Upper lobe of left lung (tissue), 6 donors: Measurements from ENCODE around the gene CRYBG2. TPM values are rescaled to one million over a fixed set of nuclear protein-coding genes. Genes with fewer than 3 reads are reported as not detected.
"Not testable (repeated sequence)": the region's sequence is repeated elsewhere in the genome, so short reads cannot be mapped to it uniquely, and the experiment has no call there.

Experiments used
- ATAC-seq, 2 donors: fragments of 200-7000 bp; cut with Tn5 transposase; one replicate each; pipeline ENCODE4 v1.9.1; 2022; ENCODE audit warnings: mild to moderate bottlenecking in 2 of 2, moderate library complexity in 2 of 2; ENCODE audit not compliant: low FRiP score in 2 of 2
- DNase-seq, 2 donors: peaks; one replicate each; pipeline ENCODE4 v3.0.0-alpha.2; 2019 to 2020
- H3K27ac ChIP-seq, 4 donors: fragments of 200-600 bp; sonication (generic); one replicate each; pipeline ENCODE4 v1.5.1; 2016 to 2019
- H3K27me3 ChIP-seq, 4 donors: fragments of 200-600 bp; sonication (generic); one replicate each; pipeline ENCODE4 v1.5.1; 2017 to 2019
- H3K36me3 ChIP-seq, 4 donors: fragments of 200-600 bp; sonication (generic); one replicate each; pipeline ENCODE4 v1.5.1; 2016 to 2019
- H3K4me1 ChIP-seq, 4 donors: fragments of 200-600 bp; sonication (generic); one replicate each; pipeline ENCODE4 v1.5.1; 2018 to 2019
- H3K4me3 ChIP-seq, 4 donors: fragments of 200-600 bp; sonication (generic); one replicate each; pipeline ENCODE4 v1.5.1; 2017 to 2019; ENCODE audit warnings: mild to moderate bottlenecking in 2 of 4, moderate library complexity in 1 of 4
- H3K9me3 ChIP-seq, 4 donors: fragments of 200-600 bp; sonication (generic); one replicate each; pipeline ENCODE4 v1.5.1; 2018 to 2019
- EP300 ChIP-seq, 4 donors: sonication (generic); formaldehyde crosslinking; IDR thresholded peaks; one replicate each; pipeline ENCODE4 v1.5.1; 2017; ENCODE audit warnings: antibody characterized with exemption in 4 of 4, control low read depth in 2 of 4
- POLR2A ChIP-seq, 4 donors: fragments of 450-650 bp; IDR thresholded peaks; one replicate each; pipeline ENCODE4 v1.5.1; 2016 to 2017; ENCODE audit warnings: antibody characterized with exemption in 4 of 4, mild to moderate bottlenecking in 2 of 4
- POLR2AphosphoS5 ChIP-seq, 2 donors: sonication (generic); formaldehyde crosslinking; IDR thresholded peaks; one replicate each; pipeline ENCODE4 v1.5.1; 2017; ENCODE audit warnings: antibody characterized with exemption in 2 of 2
- WGBS, 2 donors: methylation state at CpG; one replicate each; pipeline ENCODE4 v1.1.5; 2017 to 2018; 5-methylcytosine and 5-hydroxymethylcytosine counted together
- total RNA-seq, 6 donors: library from RNA; depleted of rRNA in 4 of 6; stranded (reverse); fragments of >200 nt in 4 of 6; gene quantifications; one replicate each; pipeline versions ENCODE4 v1.1.0 to v1.2.1, GENCODE V29; 2016 to 2021
- TF ChIP-seq, protein P1 (sequence below), 6 experiments: fragments of 450-650 bp in 4 of 6; fragments of 200-600 bp in 2 of 6; sonication (generic) in 2 of 6; IDR thresholded peaks; one replicate each; pipeline ENCODE4 v1.5.1; 2016 to 2019; ENCODE audit warnings: antibody characterized with exemption in 6 of 6
- donor health status: DM: no; HTN: no; CAD: no; lungs with moderate emphysema.
- donor health status: DM: no; HTN: yes; CAD: no; lungs with severe emphysema.

Gene CRYBG2
- total RNA-seq, 6 donors from 2014 or later: 0.59 to 25.2 (median 11.1) TPM

DNA sequence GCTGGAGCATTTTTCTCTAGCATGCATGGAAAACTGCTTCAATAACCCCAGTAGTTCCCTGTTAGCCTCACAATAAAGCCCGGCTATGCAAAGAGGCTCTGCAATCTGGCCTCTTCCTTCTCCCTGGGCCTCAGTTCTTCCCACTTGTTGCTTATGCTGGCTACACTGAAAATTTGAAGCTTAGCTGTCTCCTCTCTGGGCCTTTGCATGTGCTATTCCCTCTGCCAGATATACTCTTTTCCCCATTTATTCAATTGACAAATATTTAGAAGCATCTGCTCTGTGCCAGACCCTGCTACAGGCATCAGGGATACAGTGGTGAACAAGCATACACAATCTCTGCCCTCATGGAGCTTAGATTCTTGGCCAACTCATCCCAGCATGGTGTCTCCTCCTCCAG, 15.3 kb downstream of the CRYBG2 start:
- no peaks in the 10 kb centered on the region for H3K36me3 ChIP-seq
- no peak for TF ChIP-seq POLR2AphosphoS5 (IDR thresholded peaks at IDR 0.05)
- TF ChIP-seq EP300 (IDR thresholded peaks at IDR 0.05): no peak
- no peak for TF ChIP-seq POLR2A (IDR thresholded peaks at IDR 0.05)
- TF ChIP-seq, protein P1, sequence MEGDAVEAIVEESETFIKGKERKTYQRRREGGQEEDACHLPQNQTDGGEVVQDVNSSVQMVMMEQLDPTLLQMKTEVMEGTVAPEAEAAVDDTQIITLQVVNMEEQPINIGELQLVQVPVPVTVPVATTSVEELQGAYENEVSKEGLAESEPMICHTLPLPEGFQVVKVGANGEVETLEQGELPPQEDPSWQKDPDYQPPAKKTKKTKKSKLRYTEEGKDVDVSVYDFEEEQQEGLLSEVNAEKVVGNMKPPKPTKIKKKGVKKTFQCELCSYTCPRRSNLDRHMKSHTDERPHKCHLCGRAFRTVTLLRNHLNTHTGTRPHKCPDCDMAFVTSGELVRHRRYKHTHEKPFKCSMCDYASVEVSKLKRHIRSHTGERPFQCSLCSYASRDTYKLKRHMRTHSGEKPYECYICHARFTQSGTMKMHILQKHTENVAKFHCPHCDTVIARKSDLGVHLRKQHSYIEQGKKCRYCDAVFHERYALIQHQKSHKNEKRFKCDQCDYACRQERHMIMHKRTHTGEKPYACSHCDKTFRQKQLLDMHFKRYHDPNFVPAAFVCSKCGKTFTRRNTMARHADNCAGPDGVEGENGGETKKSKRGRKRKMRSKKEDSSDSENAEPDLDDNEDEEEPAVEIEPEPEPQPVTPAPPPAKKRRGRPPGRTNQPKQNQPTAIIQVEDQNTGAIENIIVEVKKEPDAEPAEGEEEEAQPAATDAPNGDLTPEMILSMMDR (IDR thresholded peaks at IDR 0.05): no peak

DNA sequence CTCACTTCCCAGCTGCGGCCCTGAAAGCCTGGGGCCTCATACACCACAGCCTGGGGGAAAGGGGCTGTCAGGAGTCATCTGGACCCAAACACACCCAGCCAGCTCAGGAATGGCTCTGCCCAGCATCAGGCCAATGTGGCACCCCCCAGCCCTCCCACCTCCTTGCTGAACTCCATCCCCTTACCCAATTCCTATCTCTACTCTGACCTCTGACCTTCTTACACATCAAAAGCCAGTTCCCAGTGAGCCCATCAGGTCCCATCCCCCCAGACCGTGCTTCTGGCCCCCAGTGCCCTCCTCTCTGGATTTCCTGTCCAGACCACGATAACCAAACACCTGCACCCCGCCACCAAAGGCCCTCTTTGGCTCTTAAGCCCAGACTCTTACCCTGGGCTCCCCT, 16.3 kb downstream of the CRYBG2 start:
- no peak for ATAC-seq
- WGBS, 2 donors: 59 to 72% methylated on average over 3 to 4 of the region's 4 CpGs
- Histone ChIP-seq H3K9me3 (no peaks in the 10 kb centered on the region), H3K27me3 (peaks cover 0 to 5% (median 0%) of the 10 kb centered on the region in 4 donors), H3K27ac (no peak overlapping the region), H3K4me3 (no peak overlapping the region), H3K36me3 (no peaks in the 10 kb centered on the region), H3K4me1 (peaks cover 11 to 18% (median 15%) of the 10 kb centered on the region in 4 donors)
- TF ChIP-seq EP300 (IDR thresholded peaks at IDR 0.05): no peak
- TF ChIP-seq POLR2AphosphoS5 (IDR thresholded peaks at IDR 0.05): no peak
- TF ChIP-seq, protein P1 (IDR thresholded peaks at IDR 0.05): no peak
- TF ChIP-seq POLR2A (IDR thresholded peaks at IDR 0.05): no peak
- DNase-seq: no peak

More for the DNA sequence above, 15.3 kb downstream of the CRYBG2 start:
- Histone ChIP-seq H3K4me1 (peaks cover 11 to 18% (median 15%) of the 10 kb centered on the region in 4 donors), H3K27ac (no peak overlapping the region), H3K9me3 (no peaks in the 10 kb centered on the region), H3K4me3 (no peak overlapping the region), H3K27me3 (peaks cover 0 to 5% (median 0%) of the 10 kb centered on the region in 4 donors)
- no peak for DNase-seq
- 68 to 100% methylated on average over 1 of the region's 1 CpG for WGBS, 2 donors
- ATAC-seq: no peak

DNA sequence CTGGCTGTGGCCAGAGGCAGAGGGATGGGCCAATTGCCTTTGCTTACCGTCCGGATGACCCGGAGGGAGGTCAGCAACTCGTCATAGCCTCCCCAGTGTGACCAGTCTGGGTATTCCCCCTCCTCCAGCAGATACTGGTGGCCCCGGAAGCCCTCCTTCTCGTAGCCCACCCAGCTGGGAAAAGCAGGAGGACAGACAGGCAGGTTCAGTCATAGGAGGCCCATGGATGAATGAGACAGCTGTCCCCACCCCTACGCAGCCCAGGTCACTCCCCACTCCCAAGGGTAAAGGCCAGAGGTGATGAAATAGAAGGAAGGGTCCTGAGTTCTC, 16.8 kb downstream of the CRYBG2 start:
- Histone ChIP-seq H3K9me3 (no peaks in the 10 kb centered on the region), H3K27me3 (peaks cover 0 to 5% (median 0%) of the 10 kb centered on the region in 4 donors), H3K36me3 (no peaks in the 10 kb centered on the region), H3K27ac (no peak overlapping the region), H3K4me1 (peaks cover 11 to 18% (median 15%) of the 10 kb centered on the region in 4 donors), H3K4me3 (no peak overlapping the region)
- 82 to 100% methylated on average over 2 to 7 of the region's 7 CpGs for WGBS, 2 donors
- no peak for TF ChIP-seq POLR2A (IDR thresholded peaks at IDR 0.05)
- TF ChIP-seq, protein P1 (IDR thresholded peaks at IDR 0.05): no peak
- no peak for TF ChIP-seq POLR2AphosphoS5 (IDR thresholded peaks at IDR 0.05)
- TF ChIP-seq EP300 (IDR thresholded peaks at IDR 0.05): no peak
- ATAC-seq (peak; percentile 2 to 5), DNase-seq (no peak)

DNA sequence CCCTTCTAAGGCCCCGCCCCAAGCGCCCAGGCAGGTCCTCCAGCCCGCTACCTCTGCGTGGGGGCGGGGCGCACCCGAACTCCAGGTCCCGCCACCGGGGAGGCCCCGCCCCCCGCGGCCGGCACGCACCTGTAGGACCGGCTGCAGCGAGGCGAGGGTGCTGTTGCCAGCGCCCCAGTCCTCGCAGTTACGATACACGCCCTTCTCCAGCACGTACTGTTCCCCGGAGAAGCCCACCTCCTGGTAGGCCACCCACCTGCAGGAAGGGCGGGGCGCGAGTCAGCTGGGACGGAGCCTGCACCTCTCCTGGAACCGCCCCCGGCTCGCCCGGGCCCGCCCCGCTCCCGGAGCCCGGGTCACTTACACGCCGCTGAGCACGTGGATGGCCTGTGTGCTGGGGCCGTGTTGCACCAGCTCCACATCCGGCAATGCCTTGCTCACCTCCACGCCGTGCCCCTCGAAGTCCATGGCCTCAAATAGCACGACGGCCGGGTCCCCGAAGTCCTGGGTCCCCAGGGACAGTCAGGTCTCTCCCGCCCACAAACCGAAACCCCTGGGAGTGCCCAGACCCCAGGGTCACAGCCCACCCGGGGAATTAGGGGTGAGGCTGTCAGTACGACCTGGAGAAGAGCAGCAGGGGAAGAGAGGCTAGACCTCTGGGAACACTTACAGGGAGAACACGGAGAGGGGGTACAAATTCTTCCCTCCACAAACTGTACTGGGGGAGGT, 17.3 kb downstream of the CRYBG2 start:
- Histone ChIP-seq H3K9me3 (no peaks in the 10 kb centered on the region), H3K27ac (peak overlapping the region in 2 of 4 donors; percentile 19 to 24), H3K4me1 (peaks cover 11 to 18% (median 15%) of the 10 kb centered on the region in 4 donors), H3K27me3 (peaks cover 0 to 5% (median 0%) of the 10 kb centered on the region in 4 donors), H3K36me3 (no peaks in the 10 kb centered on the region), H3K4me3 (peak overlapping the region; percentile 41 to 63 (median 48))
- ATAC-seq (peak; percentile 87 to 93), DNase-seq (peak; percentile 93 to 98)
- WGBS, 2 donors: 9 to 17% methylated on average over 12 to 33 of the region's 52 CpGs
- no peak for TF ChIP-seq POLR2A (IDR thresholded peaks at IDR 0.05)

DNA sequence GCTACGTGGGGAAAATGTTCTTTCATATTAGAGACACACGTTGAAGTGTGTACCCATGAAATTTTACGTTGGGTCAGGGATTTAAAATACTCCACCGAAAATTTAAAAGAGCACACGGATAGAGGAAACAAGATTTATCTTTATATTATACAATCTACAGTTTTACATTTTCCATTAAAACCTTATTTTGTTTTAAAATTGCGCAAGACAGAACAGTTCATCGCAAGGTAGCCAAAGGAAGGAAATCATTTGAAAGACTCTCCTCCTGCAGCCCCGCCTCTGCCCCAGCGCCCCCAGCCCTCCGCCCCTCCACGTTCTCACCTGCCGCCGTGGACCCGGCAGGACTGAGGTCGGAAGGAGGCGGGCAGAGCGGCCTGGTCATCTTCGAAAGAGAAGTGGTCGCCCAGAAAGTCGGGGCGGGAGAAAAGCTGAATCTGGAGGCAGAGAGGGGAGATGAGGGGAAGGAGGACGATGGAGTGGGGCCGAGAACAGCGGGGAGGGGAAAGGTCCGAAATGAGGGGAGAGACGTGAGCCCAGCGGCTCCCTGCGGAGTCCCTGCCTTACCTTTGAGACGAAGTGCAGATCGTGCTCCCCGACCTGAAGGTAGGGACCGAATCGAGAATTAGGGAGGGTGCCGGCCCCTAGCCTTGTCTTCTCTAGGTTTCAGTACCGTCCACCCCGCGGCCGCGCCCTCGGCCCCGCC, 18.0 kb downstream of the CRYBG2 start:
- H3K36me3 ChIP-seq: no peaks in the 10 kb centered on the region
- no peaks in the 10 kb centered on the region for H3K9me3 ChIP-seq
- H3K4me3 ChIP-seq: peak overlapping the region; percentile 41 to 63 (median 48)
- DNase-seq: peak in 1 of 2 donors; percentile 80
- WGBS, 2 donors: 2 to 3% methylated on average over 31 to 33 of the region's 41 CpGs
- ATAC-seq: peak in 1 of 2 donors; percentile 21
- H3K27me3 ChIP-seq: peaks cover 0 to 5% (median 0%) of the 10 kb centered on the region in 4 donors
- TF ChIP-seq POLR2AphosphoS5 (IDR thresholded peaks at IDR 0.05) (no peak), POLR2A (IDR thresholded peaks at IDR 0.05) (no peak), EP300 (IDR thresholded peaks at IDR 0.05) (no peak)
- TF ChIP-seq, protein P1 (IDR thresholded peaks at IDR 0.05): no peak
- H3K4me1 ChIP-seq: peaks cover 11 to 18% (median 15%) of the 10 kb centered on the region in 4 donors
- H3K27ac ChIP-seq: peak overlapping the region in 2 of 4 donors; percentile 9 to 30

DNA sequence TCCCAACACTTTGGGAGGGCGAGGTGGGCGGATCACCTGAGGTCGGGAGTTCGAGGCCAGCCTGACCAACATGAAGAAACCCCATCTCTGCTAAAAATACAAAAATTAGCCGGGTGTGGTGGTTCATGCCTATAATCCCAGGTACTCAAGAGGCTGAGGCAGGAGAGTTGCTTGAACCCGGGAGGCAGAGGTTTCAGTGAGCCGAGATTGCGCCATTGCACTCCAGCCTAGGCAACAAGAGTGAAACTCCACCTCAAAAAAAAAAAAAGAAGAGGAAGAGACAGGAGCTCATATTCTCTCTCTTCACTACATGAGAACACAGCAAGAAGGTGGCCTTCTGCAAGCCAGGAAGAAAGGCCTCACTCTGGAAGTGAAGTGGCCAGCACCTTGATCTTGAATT, 20.6 kb downstream of the CRYBG2 start:
- not testable (repeated sequence) for H3K27me3 ChIP-seq
- WGBS, 2 donors: 78 to 88% methylated on average over 8 of the region's 8 CpGs

More for the DNA sequence above, 20.6 kb downstream of the CRYBG2 start:
- H3K36me3 ChIP-seq, DNase-seq, ATAC-seq, H3K27ac ChIP-seq, H3K4me3 ChIP-seq, H3K9me3 ChIP-seq: not testable (repeated sequence)
- H3K4me1 ChIP-seq: peaks cover 11 to 18% (median 15%) of the 10 kb centered on the region in 4 donors
